ENCODE data around the gene SUGCT. TPM values are rescaled to one million over a fixed set of nuclear protein-coding genes. Genes with fewer than 3 reads are reported as not detected.

SUGCT gene
- total RNA-seq, 1 experiment from 2014 or later = 5.4 TPM

- Histone ChIP-seq H2BK12ac (ENCODE audit: insufficient read length, low read depth, low read length) (no peak overlapping the region), H3K9ac (ENCODE audit: extremely low read depth, insufficient read length, low read length) (no peak overlapping the region), H3K9me3 (ENCODE audit: control insufficient read depth, low read depth, low read length) (no peaks in the 10 kb centered on the region), H4K91ac (ENCODE audit: insufficient read length, low read depth, low read length) (no peak overlapping the region), H3K18ac (ENCODE audit: insufficient read length, low read depth, low read length) (no peak overlapping the region), H3K14ac (ENCODE audit: insufficient read depth, low read length) (no peak overlapping the region), H3T11ph (ENCODE audit: low read length) (no peak overlapping the region), H3K4ac (ENCODE audit: low read depth, low read length) (no peak overlapping the region), H3K79me1 (ENCODE audit: insufficient read depth, low read depth, low read length, poor library complexity, severe bottlenecking) (no peaks in the 10 kb centered on the region), H3K79me2 (ENCODE audit: insufficient read depth, low read length) (no peaks in the 10 kb centered on the region), H3K23ac (ENCODE audit: insufficient read length, low read depth, low read length) (no peak overlapping the region), H3K27ac (ENCODE audit: insufficient read length, low read depth, low read length) (no peak overlapping the region), H3K4me1 (ENCODE audit: insufficient read depth, low read length) (no peaks in the 10 kb centered on the region), H2BK5ac (ENCODE audit: insufficient read length, low read length) (no peak overlapping the region), H3K27me3 (ENCODE audit: insufficient read depth, low read length) (no peaks in the 10 kb centered on the region), H2BK15ac (ENCODE audit: low read depth, low read length) (no peak overlapping the region), H3K23me2 (ENCODE audit: insufficient read length, low read depth, low read length, poor library complexity, severe bottlenecking) (no peaks in the 10 kb centered on the region), H2AFZ (ENCODE audit: low read length) (no peak overlapping the region), H4K5ac (ENCODE audit: insufficient read length, low read depth, low read length) (no peak overlapping the region), H2AK5ac (ENCODE audit: insufficient read length, low read length) (no peak overlapping the region), H3K56ac (ENCODE audit: insufficient read length, low read depth, low read length) (no peak overlapping the region), H2BK20ac (ENCODE audit: low read depth, low read length, poor library complexity, severe bottlenecking) (no peak overlapping the region), H4K20me1 (ENCODE audit: control insufficient read depth, insufficient read depth, insufficient read length) (no peaks in the 10 kb centered on the region), H4K8ac (replicated peaks; ENCODE audit: insufficient read length, low read depth, low read length) (no peak overlapping the region), H2BK120ac (ENCODE audit: low read depth, low read length, poor library complexity, severe bottlenecking) (no peak overlapping the region), H3K4me2 (ENCODE audit: insufficient read depth, insufficient read length, low read length) (no peak overlapping the region)
- Mint-ChIP-seq H3K27me3 (ENCODE audit: low read depth) (no peaks in the 10 kb centered on the region), H3K9me3 (no peaks in the 10 kb centered on the region), H3K36me3 (ENCODE audit: insufficient read depth in 1 of 3, low read depth in 3 of 3) (no peaks in the 10 kb centered on the region), H3K4me3 (no peak overlapping the region), H3K4me1 (peaks cover 4 to 18% of the 10 kb centered on the region in 2 experiments), H3K27ac (no peak overlapping the region)
- TF ChIP-seq CTCF (conservative IDR thresholded peaks at IDR 0.05) = no peak
- WGBS (ENCODE audit: extremely low coverage, insufficient read length, low lambda C conversion rate) = no CpG with 5 or more reads among the region's 2 CpGs
- DNase-seq = no peak
These were observed 169.2 kb downstream of the SUGCT start for GRCh38 chr7:40303996-40304395.
